Measurements from ENCODE around the gene PTH2R.

- TF ChIP-seq CTCF (conservative IDR thresholded peaks at IDR 0.05) (no peak), EZH2 (IDR thresholded peaks at IDR 0.05; ENCODE audit: low read depth) (no peak)
Measured at GRCh38 chr2:208369091-208369490, 37.5 kb upstream of the PTH2R start.

Data from PC-9 (cell line).